GM12878 (cell line): ENCODE measurements around the gene SPATS2L. TPM values are rescaled to one million over a fixed set of nuclear protein-coding genes. Genes with fewer than 3 reads are reported as not detected.

Experiments used
- ATAC-seq: fragments of 200-7000 bp; cut with Tn5 transposase; 3 replicates; pipeline ENCODE4 v1.9.1; 2020; ENCODE audit warnings: mild to moderate bottlenecking, moderate library complexity
- BruUV-seq: library from RNA; stranded (reverse); fragments of 400-500 nt; replicated peaks from 2 replicates; lab custom pipeline; 2021; lab: Mats Ljungman, UMichigan
- CTCF ChIA-PET: fragments of 300-600 bp; sonication (Branson Sonifier 250); formaldehyde crosslinking; extraction: SDS; loops from one replicate; lab custom pipeline; 2021; ENCODE audit warnings: inconsistent platforms; lab: Yijun Ruan, JAX
- POLR2A ChIA-PET: fragments of 350-600 bp; formaldehyde crosslinking; extraction: SDS; loops from one replicate; lab custom pipeline; 2021; ENCODE audit warnings: inconsistent platforms; lab: Charles Lee
- RAD21 ChIA-PET: fragments of 300-600 bp; sonication (Branson Sonifier 250); formaldehyde crosslinking; loops from one replicate; lab custom pipeline; 2023; ENCODE audit warnings: antibody characterized with exemption; ENCODE audit not compliant: unreplicated experiment; lab: Charles Lee
- SMC1A ChIA-PET: fragments of 300-600 bp; sonication (Branson Sonifier 250); formaldehyde crosslinking; loops from one replicate; lab custom pipeline; 2023; ENCODE audit not compliant: unreplicated experiment, uncharacterized antibody; lab: Charles Lee
- DNase-seq: peaks from one replicate; pipeline ENCODE4 v3.0.0-alpha.2; 2011; ENCODE audit warnings: low read depth, low spot score
- FAIRE-seq: peaks from 3 replicates; lab custom pipeline; 2011; peaks lifted over from hg19 to GRCh38; lab: Jason Lieb, UNC
- H2AFZ ChIP-seq: 2 replicates; pipeline ENCODE4 v1.6.0; 2011; ENCODE audit warnings: low read depth, low read length, control low read depth; ENCODE audit not compliant: control insufficient read depth
- H3K27ac ChIP-seq: 2 replicates; pipeline ENCODE4 v1.5.1; 2011; ENCODE audit warnings: control low read depth; ENCODE audit not compliant: control insufficient read depth, insufficient read depth
- H3K27me3 ChIP-seq, 2 experiments: replicated peaks in 1 of 2; 2 replicates each; pipeline versions ENCODE4 v1.6.0 to v1.6.1; 2011; ENCODE audit warnings: low read length in 1 of 2; ENCODE audit not compliant: control insufficient read depth in 2 of 2, insufficient read depth in 2 of 2
- H3K36me3 ChIP-seq, 2 experiments: 2 replicates each; pipeline ENCODE4 v1.5.1; 2011; ENCODE audit warnings: low read length in 1 of 2; ENCODE audit not compliant: control insufficient read depth in 2 of 2, insufficient read depth in 2 of 2
- H3K4me1 ChIP-seq: 2 replicates; pipeline ENCODE4 v1.6.1; 2011; ENCODE audit warnings: mild to moderate bottlenecking, low read length, moderate library complexity, mixed read lengths; ENCODE audit not compliant: control insufficient read depth, insufficient read depth
- H3K4me2 ChIP-seq: 2 replicates; pipeline ENCODE4 v1.6.0; 2011; ENCODE audit warnings: control low read depth; ENCODE audit not compliant: control insufficient read depth, insufficient read depth
- H3K4me3 ChIP-seq: fragments of 200-600 bp; sonication (generic); 2 replicates; pipeline ENCODE4 v1.5.1; 2016
- H3K79me2 ChIP-seq: 2 replicates; pipeline ENCODE4 v1.6.0; 2011; ENCODE audit warnings: low read length; ENCODE audit not compliant: control insufficient read depth, insufficient read depth
- H3K9ac ChIP-seq: 2 replicates; pipeline ENCODE4 v1.8.0; 2011; ENCODE audit warnings: low read length, control low read depth, mixed read lengths; ENCODE audit not compliant: control insufficient read depth, insufficient read depth
- H3K9me3 ChIP-seq: replicated peaks from 3 replicates; pipeline ENCODE4 v1.5.1; 2011; ENCODE audit warnings: mild to moderate bottlenecking, low read length; ENCODE audit not compliant: control insufficient read depth, insufficient read depth
- H4K20me1 ChIP-seq: 2 replicates; pipeline ENCODE4 v1.6.0; 2011; ENCODE audit not compliant: control insufficient read depth, insufficient read depth
- CHD2 ChIP-seq: IDR thresholded peaks from 2 replicates; pipeline ENCODE4 v1.6.1; 2011; ENCODE audit warnings: low read depth, low read length, improper control_type of control experiment, borderline replicate concordance
- ESRRA ChIP-seq: IDR thresholded peaks from 2 replicates; pipeline ENCODE4 v1.6.1; 2012; ENCODE audit warnings: mild to moderate bottlenecking, low read length, improper control_type of control experiment
- POU2F2 ChIP-seq: IDR thresholded peaks from 3 replicates; pipeline ENCODE4 v1.6.1; 2011; ENCODE audit warnings: low read depth, mild to moderate bottlenecking, low read length, borderline replicate concordance
- RELB ChIP-seq: fragments of 450-650 bp; IDR thresholded peaks from 2 replicates; pipeline ENCODE4 v1.6.1; 2017; ENCODE audit warnings: low read depth, mild to moderate bottlenecking, moderate library complexity
- SPI1 ChIP-seq: IDR thresholded peaks from 2 replicates; pipeline ENCODE4 v1.6.1; 2011; ENCODE audit warnings: low read depth, mild to moderate bottlenecking, low read length, moderate library complexity, borderline replicate concordance; ENCODE audit not compliant: insufficient read depth
- WGBS: methylation state at CpG from one replicate; pipeline ENCODE4 v1.1.6; 2016; ENCODE audit warnings: low lambda C conversion rate; ENCODE audit not compliant: insufficient replicate concordance, insufficient coverage; ENCODE audit errors: missing lambda C conversion rate; 5-methylcytosine and 5-hydroxymethylcytosine counted together
- in situ Hi-C: fragments of 300-500 bp; cut with MboI; formaldehyde crosslinking; loops from 9 replicates; pipeline ENCODE4 v1.14.3; 2018; ENCODE audit warnings: mixed read lengths
- intact Hi-C: fragments of 100-400 bp; cut with micrococcal nuclease; formaldehyde crosslinking; loops from one replicate; pipeline ENCODE4 v1.14.2; 2022; ENCODE audit not compliant: unreplicated experiment
- polyA plus RNA-seq, 11 experiments: library from polyadenylated mRNA; depleted of rRNA in 4 of 11; unstranded in 6 of 11; stranded (reverse) in 5 of 11; fragments of >200 nt; fragmentation: Nextera tagmentation in 4 of 11; fragmentation: Illumina TruSeq in 1 of 11; extraction: Ambion mirVana in 4 of 11; extraction: Trizol in 1 of 11; gene quantifications; 1 replicate in 1 of 11; 2 replicates in 10 of 11; pipeline versions ENCODE4 v1.2.1 to v1.2.3, GENCODE V29; 2011 to 2016; ENCODE audit warnings: inconsistent platforms in 2 of 11, missing spikeins in 2 of 11, low read depth in 1 of 11
- total RNA-seq, 4 experiments: library from RNA; depleted of rRNA in 3 of 4; stranded (reverse); fragments of >200 nt in 3 of 4; fragmentation: Illumina TruSeq in 1 of 4; extraction: Trizol in 1 of 4; gene quantifications; 2 replicates each; pipeline versions ENCODE4 v1.2.1 to v1.2.3, GENCODE V29; 2013 to 2021

The SPATS2L gene
- total and polyA plus RNA-seq, 10 of the 15 experiments (the other 5 are each of a cell fraction or from before 2014, with no cell fraction given): 5.2 to 30.0 (median 20.1) TPM

- TF ChIP-seq RELB: no peak
These were observed 14.5 kb downstream of the SPATS2L start (continued) for GRCh38 chr2:200320991-200321390.

- no peaks in the 10 kb centered on the region; the same call in 1 of the 2 replicates for H3K4me1 ChIP-seq
- peaks cover 4% of the 10 kb centered on the region for H3K79me2 ChIP-seq
- in situ Hi-C loops (no loop called here), intact Hi-C loops (no loop called here)
- BruUV-seq: no TSS peak
- no peaks in the 10 kb centered on the region for H3K27me3 ChIP-seq
- no peak overlapping the region for H3K9ac ChIP-seq
- ATAC-seq (peak; percentile 78), DNase-seq (no peak), FAIRE-seq (no peak)
- RAD21 ChIA-PET: interaction anchor here (1.4 kb wide), 1 partner anchor 31 kb away, joined by 3 read pairs; no protein-coding TSS in a partner anchor
- SMC1A ChIA-PET: interaction anchor here (0.5 to 2.9 kb wide), 6 partner anchors 9 to 54 kb away, joined by 3 to 16 read pairs (median 4); no protein-coding TSS in a partner anchor
- H4K20me1 ChIP-seq: no peaks in the 10 kb centered on the region
- no peaks in the 10 kb centered on the region for H3K36me3 ChIP-seq
- TF ChIP-seq POU2F2: no peak
- TF ChIP-seq CHD2: no peak
- peak; percentile 78; the same call in 1 of the 2 replicates for TF ChIP-seq ESRRA
- TF ChIP-seq SPI1: peak; percentile 53; the same call in 1 of the 2 replicates
- H3K4me2 ChIP-seq: no peak overlapping the region
- H3K4me3 ChIP-seq: no peak overlapping the region
- no peaks in the 10 kb centered on the region for H3K9me3 ChIP-seq
- H3K27ac ChIP-seq: no peak overlapping the region
- no peak overlapping the region for H2AFZ ChIP-seq
- POLR2A ChIA-PET: interaction anchor here (1.5 kb wide), 1 partner anchor 10 kb away, joined by 3 read pairs; no protein-coding TSS in a partner anchor
- WGBS: 49% methylated on average over 6 of the region's 6 CpGs
- CTCF ChIA-PET: interaction anchor here (1.0 to 1.3 kb wide), 5 partner anchors 9 to 161 kb away, joined by 3 to 4 read pairs (median 3); no protein-coding TSS in a partner anchor
These were observed 15.5 kb downstream of the SPATS2L start for GRCh38 chr2:200321780-200322534.
